HuH-7.5 (cell line): ENCODE data around the gene ZKSCAN3.
A peak's percentile ranks its signal among the peaks of the same experiment; 100 is the strongest.
"Not testable (repeated sequence)": the region's sequence is repeated elsewhere in the genome, so short reads cannot be mapped to it uniquely, and the experiment has no call there.

Experiments
- DNase-seq: peaks from one replicate; pipeline ENCODE4 v3.0.0; 2011; ENCODE audit warnings: low spot score

The ZKSCAN3 gene

DNA sequence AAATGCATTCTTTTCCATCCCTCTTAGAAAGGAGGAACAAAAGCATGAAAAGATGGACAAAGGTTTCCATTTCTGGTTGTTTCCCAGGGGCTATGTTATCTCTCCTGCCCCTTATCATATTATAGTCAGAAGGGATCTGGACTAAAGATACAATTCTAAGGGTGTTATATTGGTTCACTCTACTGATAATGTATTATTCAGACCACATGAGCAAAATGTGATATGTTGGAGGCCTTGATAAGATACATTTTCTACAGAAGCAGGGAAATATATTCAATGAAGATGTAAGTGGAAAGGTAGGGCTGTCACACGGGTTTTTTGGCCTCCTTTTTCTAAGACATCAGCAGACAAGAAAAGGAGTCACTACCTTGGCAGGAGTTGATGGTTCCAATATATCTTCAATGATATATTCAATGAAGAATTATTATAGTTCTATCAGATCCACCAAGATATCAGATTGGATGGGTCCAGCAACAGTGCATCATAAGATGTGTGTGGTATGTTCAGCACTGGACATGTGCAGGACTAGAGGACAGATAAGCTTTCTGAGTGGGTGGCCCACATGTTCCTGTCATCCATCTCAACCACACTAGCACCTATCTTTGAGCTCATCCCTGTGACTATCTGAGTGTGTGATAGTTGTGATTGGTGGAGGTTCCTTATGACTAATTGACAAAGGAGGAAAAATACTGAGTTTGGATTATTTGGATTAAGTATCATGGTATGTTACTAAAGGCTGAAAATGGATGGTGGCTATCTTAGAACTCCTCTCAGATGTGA, 5.7 kb upstream of the ZKSCAN3 start:
- DNase-seq = no peak

DNA sequence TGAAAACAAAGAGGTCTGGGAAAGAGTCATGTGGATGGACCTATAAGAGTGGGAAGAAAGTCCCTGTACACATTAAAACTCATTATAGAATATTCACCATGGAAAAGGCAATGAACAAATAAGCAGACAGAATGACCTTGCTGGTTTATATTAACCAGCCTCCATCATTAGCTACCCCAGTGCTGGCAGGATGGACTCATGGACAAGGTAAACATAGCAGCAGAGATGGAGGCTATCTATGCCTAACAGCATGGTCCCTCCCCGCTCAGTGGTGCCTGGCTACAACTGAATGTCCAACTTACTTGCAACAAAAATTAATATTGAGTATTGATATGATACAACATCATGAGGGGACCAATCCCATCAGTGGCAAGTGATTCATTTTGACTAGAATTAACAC, 4.5 kb upstream of the ZKSCAN3 start:
- no peak for DNase-seq

DNA sequence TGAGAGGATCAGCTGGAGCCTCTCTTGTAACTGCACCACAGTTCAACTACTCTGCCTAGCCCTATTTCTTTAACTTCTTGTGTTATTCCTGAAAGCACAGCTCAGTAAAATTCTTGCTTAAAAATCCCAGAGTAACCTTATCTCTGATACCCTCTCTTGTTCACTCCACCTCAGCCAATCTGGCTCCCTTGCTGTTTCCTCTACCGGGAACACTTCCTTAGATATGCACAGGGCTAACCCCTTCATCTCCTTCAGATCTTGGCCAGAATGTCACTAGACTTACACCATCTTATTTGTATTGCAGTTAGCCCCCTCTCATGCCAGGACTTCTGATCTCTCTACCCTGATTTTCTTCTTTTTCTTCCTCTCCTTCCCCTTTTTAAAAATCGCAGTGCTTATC, 2.6 kb upstream of the ZKSCAN3 start:
- no peak for DNase-seq

DNA sequence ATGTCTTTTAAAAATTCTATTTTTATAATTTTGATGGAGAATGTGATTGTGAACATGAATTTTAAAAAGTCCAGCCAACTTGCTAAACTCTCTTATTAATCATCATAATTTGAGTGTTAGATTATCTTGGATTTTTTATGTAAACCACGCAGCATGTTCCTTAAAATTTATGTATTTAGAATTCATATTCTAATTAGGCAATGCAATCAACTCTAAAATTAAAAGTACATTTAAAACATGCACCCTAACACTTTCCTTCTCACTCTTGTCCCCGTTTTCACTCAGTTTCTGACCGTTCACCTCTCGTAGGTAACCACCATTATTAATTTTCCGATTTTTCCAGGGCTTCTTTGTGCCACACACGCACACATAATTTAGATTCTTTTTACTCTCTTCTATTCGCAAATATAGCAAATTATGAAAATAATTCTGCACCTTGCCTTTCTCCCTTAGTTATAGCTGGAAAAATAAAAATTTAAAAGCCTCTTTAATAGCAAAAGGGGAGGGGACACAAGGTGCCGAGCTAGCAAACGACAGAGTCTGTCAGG, 329 bp upstream of the ZKSCAN3 start:
- DNase-seq = no peak

DNA sequence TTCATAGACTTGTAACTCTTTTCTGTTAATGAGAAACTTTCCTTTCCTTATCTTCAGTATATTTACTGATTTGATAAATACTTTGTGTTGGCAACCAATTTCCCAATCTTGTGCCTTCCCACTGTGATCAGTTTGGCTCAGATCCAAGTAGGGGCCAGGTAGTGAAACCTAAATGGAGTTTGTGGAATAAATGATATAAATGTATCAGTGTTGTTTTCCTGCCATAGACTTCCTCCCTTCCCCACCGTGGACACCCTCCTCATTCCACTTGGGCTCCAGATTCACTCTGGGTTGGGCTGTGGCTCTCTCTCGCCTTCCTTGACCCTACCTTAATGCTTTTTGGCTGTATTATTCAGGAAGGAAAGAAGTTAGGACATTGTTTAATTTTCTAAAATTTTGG, 1.3 kb downstream of the ZKSCAN3 start:
- DNase-seq = no peak

DNA sequence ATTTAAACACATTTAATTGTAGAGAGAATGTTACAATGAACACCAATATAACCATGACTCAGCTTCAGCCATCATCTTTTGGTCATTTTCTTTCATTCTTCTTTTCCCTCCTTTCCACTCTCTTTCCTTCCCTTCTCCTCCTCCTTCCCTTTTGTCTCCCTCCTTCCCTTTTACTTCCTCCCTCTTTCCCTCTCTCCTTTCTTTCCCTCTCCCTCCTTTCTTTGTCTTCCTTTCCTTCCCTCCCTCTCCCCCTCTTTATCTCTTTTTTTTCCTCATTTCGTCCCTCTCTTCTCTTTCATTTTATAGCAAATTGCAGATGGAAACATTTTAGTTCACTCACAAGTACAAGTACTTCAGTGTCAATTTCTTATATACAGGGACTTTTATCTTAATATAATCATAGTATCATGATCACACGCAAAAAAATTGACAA, 1.8 kb downstream of the ZKSCAN3 start:
- DNase-seq = no peak

DNA sequence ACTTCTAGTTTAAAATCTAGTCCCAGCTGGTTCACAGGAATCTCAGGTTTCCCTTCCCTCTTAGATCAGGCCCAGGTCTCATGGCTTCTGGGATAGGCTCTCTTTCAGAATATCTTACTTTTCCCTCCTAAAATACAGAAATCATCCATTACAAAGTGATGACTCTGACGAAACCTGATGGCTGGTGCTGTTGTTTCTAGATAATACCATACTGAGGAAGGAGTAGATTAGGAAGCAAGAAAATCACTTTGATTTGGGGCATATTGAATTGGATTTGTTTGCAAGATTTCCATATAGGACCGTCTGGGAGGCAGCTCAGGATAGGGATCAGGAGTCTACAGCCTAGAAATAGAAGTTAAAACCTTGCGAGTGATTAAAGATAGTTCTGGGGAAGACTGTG, 3.6 kb downstream of the ZKSCAN3 start:
- no peak for DNase-seq

DNA sequence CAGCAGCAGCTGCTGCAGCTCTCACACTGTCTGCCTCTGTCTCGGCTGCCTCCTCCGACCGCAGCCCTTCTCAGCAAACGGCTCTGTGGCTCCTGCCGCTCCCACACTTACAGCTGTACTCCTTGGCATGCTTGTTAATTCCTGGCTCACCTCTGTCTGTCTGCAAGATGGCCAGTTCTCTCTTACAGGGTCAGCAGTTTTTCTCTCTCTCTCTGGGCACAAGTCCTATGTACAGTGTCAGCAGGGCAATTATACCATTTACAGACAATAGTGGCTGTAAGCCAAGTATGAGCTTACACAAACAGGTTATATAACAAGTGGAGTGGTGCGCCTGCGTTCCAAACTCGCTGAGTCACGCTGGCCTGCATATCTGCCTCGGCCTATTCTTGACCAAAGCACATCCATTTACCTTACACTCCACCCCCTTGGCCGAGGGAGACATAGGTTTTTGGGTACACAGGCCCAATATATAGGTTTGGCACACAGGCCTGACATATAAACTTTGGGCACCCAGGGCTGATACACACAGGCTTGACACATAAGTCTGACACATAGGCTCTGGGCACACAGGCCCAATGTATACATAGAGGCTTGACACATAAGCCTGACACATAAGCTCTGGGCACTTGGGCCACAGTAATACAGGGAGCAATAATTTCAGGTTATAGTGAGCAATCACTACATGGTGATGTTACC, 4.4 kb downstream of the ZKSCAN3 start:
- no peak for DNase-seq

DNA sequence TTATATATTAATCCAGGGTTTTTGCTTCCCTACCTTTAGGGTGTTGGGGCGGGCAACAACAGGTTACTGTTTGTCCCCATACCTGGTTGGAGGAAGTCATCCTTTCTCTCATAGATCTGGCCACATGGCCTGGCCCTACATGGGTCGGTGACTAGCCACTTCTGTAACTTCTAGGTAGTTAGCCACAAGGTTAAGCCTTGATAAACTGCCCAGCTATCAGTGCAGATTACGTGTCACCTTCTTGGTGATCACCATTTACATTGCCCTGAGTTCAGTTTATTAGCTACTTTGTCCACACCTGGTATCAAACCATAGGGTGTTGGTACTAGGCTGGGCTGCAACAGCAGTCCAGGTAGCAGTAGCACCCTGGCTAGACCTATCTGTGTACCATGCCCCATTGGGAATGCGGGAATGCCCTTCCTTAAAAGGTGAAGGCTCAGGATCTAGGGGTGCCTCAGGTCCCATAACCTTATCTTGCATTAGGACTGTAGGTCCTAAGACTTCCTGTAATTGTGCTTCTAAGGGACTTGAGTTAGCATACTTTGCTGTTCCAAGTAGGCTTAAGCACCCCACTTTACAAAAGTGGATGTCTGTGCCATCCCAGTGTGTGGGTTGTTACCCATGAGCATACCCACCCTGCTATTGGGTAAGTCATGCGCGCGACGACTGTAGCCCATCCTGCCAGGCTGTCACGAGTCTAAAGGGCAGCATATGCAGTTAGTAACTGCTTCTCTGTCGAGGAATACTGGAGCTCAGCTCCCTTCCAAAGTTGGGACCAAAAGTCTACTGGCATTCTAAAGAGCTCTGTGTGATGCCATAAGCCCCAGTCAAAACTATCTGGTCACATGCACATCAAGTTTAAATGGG, 5.2 kb downstream of the ZKSCAN3 start:
- no peak for DNase-seq

DNA sequence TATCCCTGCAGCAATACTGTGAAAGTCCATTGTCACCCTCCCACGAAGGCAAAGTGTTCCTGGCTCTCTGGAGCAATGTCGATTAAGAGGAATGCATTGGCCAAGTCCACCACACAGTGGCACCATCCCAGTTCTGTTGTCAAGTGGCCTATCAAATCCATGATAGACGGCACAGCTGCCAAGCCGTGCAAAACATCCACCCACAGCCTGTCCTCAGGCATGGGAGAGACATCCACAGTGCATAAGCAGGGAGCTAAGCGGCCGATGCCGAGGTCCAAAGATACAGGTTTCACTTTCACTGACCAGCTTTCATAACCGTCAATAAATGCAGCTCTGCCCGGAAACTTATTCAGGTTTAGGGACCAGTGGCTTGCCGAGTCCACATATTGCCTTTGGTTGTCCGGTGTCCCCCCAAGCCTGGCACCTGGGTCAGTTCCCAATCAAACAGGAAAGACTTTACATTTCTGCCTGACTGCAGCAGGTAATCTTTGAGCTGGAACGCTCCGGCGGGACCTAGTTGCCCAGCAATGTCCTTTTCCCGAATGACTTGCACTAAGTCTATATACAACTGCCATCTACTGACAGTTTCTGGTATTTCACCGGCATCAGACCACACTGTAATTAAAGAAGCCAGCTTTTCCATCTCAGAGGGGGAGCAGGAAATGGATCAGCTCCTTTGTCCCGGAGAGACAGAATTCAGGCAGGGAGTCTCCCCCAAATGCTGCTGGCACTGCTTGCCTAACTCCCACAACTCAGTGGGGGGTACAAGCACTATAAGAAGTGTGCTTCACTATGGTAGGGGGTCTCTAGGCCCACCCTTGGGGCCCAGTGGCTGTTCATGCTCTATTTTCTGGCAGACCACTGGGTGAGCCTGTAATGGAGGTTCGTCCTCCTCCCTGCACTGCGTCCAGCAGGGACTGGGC, 6.3 kb downstream of the ZKSCAN3 start:
- peak; percentile 55 for DNase-seq

DNA sequence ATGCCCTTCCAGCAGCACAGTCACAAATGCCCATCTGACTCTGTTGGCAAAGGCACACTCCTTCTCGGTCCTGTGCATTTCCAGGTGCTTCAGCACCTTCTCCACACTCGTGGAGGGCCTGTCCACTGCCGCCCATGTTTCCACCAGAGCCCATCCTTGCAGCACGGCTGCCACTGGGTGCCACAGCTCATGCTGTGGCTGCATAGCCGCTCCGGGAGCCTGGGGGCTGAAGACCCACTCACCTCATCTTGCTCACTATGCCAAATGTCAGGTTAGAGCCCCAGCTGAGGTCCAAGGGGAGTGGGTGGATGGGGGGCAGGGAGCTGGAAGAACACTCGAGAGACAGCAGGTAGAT, 6.9 kb downstream of the ZKSCAN3 start:
- no peak for DNase-seq

DNA sequence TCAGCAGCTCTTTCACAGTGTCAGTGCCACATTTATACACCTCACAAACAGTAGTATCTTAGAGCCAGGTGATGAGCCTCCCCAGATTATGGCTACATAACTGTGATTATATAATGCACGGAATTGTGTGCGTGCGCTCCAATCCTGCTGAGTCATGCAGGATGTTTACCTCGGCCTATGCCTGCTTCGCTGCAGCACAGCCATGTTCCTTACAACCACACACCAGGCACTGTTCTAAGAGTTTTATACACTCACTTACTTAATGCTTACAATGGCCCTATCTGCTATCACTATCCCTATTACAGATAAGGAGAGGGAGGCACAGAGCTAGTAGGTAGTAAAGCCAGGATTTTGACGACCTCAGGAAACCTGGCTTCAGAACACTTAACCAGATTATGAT, 7.3 kb downstream of the ZKSCAN3 start:
- no peak for DNase-seq

DNA sequence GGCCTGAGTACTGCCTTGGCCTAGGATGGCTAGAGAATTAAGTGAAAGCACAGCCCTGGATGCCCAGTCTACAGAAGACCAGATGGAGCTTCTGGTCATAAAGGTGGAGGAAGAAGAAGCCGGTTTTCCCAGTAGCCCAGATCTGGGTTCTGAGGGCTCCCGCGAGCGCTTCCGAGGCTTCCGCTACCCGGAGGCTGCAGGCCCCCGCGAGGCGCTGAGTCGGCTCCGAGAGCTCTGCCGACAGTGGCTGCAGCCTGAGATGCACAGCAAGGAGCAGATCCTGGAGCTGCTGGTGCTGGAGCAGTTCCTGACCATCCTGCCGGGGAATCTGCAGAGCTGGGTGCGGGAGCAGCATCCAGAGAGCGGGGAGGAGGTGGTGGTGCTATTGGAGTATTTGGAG, 9.8 kb downstream of the ZKSCAN3 start:
- DNase-seq = not testable (repeated sequence)

DNA sequence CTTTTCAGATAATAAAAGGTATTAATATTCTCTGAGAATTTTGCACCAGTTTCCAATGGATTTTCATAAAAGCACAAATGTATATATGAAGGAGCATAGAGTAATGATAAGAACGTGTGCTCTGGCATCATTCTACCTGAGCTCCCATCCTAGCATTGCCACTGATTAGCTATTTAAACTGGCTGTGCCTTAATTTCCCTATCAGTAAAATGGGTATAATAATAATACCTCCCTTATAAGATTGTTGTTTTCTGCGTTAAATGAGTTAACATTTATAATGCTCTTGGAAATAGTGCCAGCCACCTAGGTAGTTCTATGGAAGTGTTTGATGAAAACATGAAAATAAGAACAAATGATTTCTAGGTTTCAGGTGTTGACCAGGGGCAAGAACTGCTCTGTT, 11.2 kb downstream of the ZKSCAN3 start:
- no peak for DNase-seq

DNA sequence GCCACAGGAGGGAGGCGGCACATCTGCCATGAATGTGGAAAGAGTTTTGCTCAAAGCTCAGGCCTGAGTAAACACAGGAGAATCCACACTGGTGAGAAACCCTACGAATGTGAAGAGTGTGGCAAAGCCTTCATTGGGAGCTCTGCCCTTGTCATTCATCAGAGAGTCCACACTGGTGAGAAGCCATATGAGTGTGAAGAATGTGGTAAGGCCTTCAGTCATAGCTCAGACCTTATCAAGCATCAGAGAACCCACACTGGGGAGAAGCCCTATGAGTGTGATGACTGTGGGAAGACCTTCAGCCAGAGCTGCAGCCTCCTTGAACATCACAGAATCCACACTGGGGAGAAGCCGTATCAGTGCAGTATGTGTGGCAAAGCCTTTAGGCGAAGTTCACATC, 15.8 kb downstream of the ZKSCAN3 start:
- DNase-seq = not testable (repeated sequence)

DNA sequence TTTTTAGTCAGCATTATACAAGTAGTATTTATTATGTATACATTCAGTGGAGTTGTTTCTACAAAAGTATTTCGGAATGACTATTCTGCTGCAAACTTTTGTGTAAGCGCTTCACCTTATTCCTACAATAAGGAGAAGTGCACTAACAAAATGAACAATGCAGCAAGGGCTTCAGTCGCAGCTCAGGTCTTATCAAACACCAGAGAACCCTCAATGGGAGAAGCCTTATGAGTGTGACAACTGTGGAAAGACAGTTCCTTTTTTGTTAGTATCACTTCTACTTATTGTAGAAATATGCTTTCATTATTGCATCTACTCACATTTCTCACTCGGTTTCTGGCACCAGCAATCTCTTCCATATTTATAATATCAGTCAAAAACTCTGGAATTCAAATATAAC, 18.8 kb downstream of the ZKSCAN3 start:
- DNase-seq = no peak

DNA sequence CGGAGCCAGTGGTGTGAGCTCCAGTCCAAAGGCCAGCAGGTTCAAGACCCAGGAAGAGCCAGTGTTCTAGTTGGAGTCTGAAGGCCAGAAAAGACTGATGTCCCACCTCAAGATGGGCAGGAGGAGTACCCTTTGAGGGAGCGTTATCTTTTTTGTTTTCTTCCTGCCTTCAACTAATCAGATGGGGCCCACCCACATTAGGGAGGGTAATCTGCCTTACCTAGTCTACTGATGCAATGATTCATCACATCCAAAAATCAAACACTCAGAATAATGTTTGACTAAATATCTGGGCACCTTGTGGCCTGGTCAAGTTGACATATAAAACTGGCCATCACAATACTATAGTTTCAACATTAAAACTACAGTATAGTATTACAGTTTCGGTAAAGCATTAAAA, 19.7 kb downstream of the ZKSCAN3 start:
- no peak for DNase-seq

DNA sequence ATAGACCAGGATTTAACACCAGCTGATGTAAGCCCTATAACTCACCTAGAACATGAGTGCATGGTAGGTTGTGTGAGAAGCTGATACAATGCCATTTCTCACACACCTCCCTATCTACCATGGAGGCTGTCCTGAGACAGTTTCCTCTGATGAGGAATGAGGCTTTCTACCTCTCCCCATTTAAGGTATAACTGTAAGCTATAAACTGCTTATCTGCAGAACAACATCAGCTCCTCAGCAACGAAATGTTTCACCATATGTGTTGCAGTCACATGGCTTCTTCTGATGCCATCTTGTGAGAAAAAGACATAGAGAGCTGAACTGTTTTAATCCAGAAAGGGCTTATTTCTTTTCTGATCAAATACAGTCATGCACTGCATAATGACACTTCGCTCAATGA, 20.7 kb downstream of the ZKSCAN3 start:
- DNase-seq = no peak

DNA sequence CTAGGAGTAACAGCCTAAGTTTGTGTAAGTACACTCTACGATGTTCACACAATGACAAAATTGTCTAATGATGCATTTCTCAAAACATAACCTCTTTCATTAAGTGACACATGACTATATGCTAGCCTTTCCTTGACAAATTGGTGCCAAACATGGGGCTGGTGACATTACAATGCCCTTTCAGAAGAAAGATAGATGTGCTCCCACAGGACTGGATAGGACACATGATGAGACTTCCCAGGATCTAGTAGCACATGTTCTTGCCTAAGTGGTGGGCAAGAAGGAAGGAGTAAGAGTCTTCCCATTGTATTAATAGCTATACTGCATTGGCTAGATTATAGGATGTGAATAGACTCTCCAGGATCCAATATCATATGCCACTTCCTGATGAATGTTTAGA, 21.5 kb downstream of the ZKSCAN3 start:
- DNase-seq = no peak

DNA sequence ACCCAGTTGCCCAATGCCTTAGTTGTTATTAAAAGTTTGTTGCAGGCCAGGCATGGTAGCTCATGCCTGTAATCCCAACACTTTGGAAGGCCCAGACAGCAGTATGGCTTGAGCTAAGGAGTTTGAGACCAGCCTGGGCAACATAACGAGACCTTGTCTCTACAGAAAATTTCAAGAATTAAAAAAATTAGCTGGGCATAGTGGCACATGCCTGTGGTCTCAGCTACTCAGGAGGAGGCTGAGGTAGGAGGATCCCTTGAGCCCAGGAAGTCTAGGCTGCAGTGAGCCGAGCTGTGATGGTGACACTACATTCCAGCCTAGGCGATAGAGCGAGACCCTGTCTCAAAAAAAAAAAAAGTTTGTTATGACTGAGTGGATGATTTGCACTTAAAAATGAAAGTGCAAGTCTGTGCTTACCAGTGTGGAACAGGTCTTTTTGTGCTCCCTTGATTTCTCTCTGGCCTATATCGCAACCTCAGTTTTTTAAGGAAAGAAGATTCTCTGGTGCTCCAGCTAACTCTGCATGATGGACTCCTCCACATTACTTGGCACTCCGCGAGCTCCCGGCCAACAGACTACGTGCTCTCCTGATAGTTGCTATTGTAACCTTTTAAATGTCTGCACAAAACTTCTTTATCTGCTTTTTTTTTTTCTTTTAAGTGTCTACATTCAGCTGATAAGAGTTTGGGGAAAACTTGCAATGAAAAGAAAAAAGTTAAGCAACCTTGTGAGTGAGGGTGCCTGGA, 22.1 kb downstream of the ZKSCAN3 start:
- DNase-seq = no peak

DNA sequence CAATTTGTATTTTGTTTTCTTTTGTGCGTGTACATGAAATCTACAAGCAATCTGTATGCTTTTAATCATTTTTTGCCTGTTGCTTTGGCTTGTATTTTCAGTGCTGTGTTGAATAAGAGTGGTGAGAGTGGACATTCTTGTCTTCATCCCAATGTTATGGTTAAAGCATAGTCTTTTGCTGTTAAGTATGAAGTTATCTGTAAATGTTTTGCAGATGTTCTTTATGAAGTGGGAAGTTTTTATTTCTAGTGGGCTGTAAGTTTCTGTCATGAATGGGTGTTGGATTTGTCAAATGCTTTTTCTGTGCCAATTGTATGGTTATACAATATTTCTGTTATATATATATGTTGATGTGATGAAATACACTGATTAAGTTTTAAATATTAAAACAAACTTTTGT, 24.2 kb downstream of the ZKSCAN3 start:
- DNase-seq = no peak
